GM18520 (cell line): ENCODE data around the gene KIF17.

ENCODE experiments used
- ATAC-seq: cut with Tn5 transposase; IDR thresholded peaks from one replicate; pipeline ENCODE4 v1.9.1; 2021; ENCODE audit not compliant: unreplicated experiment

The KIF17 gene

GRCh38 chr1:20633190-20634064 is 84.4 kb downstream of the KIF17 start, which contains the start of gene PINK1:
Gene PINK1 (plus strand): TSS chr1:20633458. CDS start chr1:20633549, 91 bp downstream.
- no peak for ATAC-seq

GRCh38 chr1:20632386-20632785 is 85.4 kb downstream of the KIF17 start:
- no peak for ATAC-seq

GRCh38 chr1:20630729-20631128 is 87.1 kb downstream of the KIF17 start:
- no peak for ATAC-seq

DNA sequence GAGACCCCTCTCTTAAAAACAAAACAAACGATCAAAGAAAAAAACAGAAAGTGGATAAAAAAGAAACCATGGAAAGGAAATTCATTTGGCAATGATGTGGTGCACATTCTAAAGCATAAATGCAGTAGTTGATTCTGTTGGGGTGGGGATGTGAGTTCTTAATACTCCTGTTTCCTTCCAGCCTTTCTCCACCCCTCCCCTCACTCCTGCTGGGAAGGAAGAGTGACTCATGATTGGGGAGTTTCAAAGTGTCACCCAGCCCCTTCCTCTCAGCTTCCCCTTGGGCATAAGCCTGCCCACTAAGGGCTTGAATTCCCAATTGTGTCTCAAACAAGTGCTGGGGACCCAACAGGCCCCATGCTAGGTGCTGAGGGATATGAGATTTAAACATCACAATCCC is 91.3 kb downstream of the KIF17 start:
- ATAC-seq, result no peak

- no peak for ATAC-seq
These were observed 91.7 kb downstream of the KIF17 start for GRCh38 chr1:20626098-20626427.

- ATAC-seq, result no peak
These were observed 92.4 kb downstream of the KIF17 start for GRCh38 chr1:20625176-20626097.

DNA sequence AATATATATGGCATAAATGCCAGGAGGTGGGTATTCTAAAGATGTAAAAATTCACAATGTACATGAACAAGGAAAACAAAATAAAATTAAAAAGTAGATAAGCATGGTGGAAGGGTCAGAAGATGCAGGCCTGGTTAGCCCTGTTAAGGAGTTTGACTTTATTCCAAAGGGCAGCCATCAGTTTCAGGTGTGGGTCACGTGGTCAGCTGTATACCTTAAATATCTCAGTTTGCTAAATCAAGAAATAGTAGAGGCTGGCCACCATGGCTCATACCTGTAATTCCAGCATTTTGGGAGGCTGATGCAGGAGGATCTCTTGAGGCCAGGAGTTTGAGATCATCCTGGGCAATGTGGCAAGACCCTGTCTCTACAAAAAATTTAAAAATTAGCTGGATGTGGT is 93.1 kb downstream of the KIF17 start:
- ATAC-seq, result no peak

DNA sequence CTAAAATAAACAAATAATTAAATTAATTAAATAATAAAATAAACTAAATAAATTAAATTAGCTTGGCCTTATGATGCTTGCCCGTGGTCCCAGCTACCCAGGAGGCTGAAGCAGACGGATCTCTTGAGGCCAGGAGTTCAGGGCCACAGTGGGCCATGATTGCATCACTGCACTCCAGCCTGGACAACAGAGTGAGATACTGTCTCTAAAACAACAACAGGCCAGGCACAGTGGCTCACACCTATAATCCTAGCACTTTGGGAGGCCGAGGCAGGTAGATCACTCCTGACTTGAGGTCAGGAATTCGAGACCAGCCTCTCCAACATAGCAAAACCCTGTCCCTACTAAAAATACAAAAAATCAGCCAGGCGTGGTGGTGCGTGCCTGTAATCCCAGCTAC is 96.8 kb downstream of the KIF17 start:
- ATAC-seq, result no peak

DNA sequence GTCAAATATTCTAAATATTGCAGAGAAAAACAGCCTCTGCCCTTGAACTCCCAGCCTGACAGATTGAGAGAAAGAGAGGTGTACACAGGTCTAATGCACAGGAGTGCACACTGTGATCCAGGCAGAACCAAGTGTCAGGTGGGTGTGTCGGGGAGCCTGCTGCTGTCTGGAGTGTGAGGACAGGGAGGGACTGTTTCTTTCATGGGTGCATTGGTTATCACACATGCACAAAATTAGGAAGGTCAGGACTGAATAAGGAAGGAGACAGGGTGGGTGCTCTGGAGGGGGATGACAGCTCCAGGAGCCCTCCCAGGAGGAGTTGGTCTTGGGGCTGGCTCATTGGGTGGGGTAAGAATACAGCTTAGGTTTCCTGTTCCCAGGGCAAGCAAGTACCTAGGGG is 97.8 kb downstream of the KIF17 start:
- ATAC-seq, result no peak

DNA sequence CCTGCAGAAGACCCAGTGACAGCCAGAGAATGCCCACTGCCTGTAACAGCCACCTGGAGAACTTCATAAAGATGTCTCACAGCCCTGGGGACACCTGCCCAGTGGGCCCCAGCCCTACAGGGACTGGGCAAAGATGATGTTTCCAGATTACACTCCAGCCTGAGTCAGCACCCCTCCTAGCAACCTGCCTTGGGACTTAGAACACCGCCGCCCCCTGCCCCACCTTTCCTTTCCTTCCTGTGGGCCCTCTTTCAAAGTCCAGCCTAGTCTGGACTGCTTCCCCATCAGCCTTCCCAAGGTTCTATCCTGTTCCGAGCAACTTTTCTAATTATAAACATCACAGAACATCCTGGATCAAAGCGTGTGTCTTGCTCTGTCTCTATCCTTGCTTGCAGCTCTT is 99.3 kb downstream of the KIF17 start:
- no peak for ATAC-seq

DNA sequence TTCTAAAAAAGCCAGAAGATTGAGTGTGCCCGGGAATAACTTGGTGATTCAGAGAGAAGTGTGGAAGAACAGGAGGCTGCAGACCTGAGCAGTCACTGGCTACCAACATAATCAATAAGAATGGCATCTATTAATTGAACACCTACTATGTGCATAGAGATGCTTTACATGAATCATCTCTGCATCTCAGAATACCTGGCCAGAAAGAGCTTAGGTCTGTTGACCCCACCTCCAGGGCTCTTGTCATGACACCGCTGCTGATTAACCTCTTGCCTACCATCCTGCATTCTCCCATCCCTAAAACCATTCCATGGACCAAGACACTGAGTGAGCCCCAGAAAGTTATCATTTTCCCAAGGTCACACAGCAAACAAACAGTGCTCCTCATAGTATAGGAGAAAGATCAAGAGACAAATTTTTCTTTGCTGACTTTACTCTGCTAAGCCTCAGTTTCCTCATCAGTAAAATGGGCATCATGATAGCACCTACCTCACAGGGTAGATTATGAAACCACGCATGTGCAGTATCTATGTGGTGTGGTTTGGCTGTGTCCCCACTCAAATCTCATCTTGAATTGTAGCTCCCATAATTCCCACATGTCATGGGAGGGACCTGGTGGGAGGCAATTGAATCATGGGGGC is 100.8 kb downstream of the KIF17 start:
- ATAC-seq, result no peak

DNA sequence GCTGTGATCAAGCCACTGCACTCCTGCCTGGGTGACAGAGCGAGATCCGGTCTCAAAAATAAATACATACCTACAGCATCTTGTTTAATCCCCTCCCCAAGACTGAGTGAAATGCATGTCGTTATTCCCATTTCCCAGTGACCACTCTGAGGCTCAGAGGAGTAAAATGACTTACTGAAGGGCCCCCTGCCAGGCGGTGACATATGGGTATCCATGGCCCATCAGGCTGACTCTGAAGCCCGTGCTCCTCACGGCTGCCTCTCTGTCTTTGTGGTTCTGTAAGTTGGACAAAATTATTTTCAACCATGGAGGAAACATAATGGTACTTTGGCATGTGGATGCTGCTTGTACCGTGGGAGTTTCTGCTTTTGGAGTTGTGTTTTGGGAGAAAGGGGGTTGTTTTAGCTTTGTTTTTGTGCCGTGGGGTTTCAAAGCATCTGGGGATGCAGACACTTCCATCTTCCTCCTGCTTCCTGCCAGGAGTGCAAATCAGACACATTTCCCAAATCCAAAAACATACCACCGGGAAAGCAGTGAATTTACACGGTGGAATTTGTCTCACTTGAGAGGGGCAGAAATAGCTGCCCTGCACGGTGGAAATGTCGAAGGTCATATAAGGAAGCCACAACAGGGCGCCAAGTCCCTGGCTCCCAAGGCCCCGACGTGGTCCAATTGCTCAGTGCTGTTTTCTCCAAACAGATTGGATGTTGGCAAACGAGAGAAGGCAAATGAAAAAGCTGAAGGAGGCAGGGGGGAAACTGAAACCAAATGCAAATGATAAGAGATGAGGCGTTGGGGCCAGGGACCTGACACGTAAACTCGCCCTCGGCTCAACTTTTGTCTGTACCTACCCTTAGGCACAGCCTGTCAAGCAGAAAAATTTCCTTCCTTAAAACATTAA is 101.6 kb downstream of the KIF17 start:
- ATAC-seq, result no peak

DNA sequence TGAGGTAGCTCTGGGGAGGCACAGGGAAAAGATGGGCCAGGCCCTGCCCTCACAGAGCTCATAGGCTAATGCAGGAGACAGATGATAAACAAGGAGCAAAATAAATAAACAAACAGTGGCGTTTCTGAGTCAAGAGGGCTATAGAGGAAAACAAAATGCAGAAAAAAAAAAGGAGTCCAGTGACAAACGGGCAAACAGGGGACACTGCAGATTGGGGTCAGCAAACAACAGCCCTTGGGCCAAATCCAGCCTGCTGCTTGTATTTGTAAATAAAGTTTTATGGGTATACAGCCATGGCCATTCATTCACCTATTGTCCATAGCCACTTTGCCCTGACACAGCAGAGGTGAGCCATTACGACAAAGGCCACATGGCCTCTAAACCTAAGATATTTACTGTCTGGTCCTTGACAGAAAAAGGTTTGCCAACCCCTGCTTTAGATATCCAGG is 103.7 kb downstream of the KIF17 start:
- ATAC-seq, result no peak
